Activated CD8-positive, alpha-beta T cell treated with anti-CD3 and anti-CD28 coated beads, Interleukin-2, amount 10 ng/mL, durations not matched to agents 7 days and 5 days (primary cell): ENCODE results near the gene BABAM2. TPM values are rescaled to one million over a fixed set of nuclear protein-coding genes. Genes with fewer than 3 reads are reported as not detected.
"Not testable (repeated sequence)": the region's sequence is repeated elsewhere in the genome, so short reads cannot be mapped to it uniquely, and the experiment has no call there.

ENCODE experiments used
- ATAC-seq: fragments of 150-1000 bp; cut with Tn5 transposase; one replicate; pipeline ENCODE4 v1.10.0; 2021; ENCODE audit warnings: moderate library complexity
- CTCF ChIA-PET: fragments of 350-600 bp; sonication (Branson Sonifier 250); formaldehyde crosslinking; loops from one replicate; lab custom pipeline; 2021; ENCODE audit warnings: antibody characterized with exemption; lab: Charles Lee
- POLR2A ChIA-PET: fragments of 350-600 bp; sonication (Branson Sonifier 250); formaldehyde crosslinking; loops from one replicate; lab custom pipeline; 2021; ENCODE audit warnings: antibody characterized with exemption; lab: Charles Lee
- DNase-seq: peaks from one replicate; pipeline ENCODE4 v3.0.0-alpha.2; 2020
- H3K27ac Mint-ChIP-seq: one replicate; pipeline ENCODE4 v1.8.0; 2021; ENCODE audit warnings: mild to moderate bottlenecking, mixed read lengths
- H3K27me3 Mint-ChIP-seq: one replicate; pipeline ENCODE4 v1.8.0; 2021; ENCODE audit warnings: low read depth, mixed read lengths
- H3K36me3 Mint-ChIP-seq: one replicate; pipeline ENCODE4 v1.8.0; 2021; ENCODE audit warnings: low read depth, mixed read lengths
- H3K4me1 Mint-ChIP-seq: one replicate; pipeline ENCODE4 v1.8.0; 2021; ENCODE audit warnings: low read depth, mixed read lengths
- H3K4me3 Mint-ChIP-seq: one replicate; pipeline ENCODE4 v1.8.0; 2021; ENCODE audit warnings: mild to moderate bottlenecking, mixed read lengths
- H3K9me3 Mint-ChIP-seq: one replicate; pipeline ENCODE4 v1.8.0; 2022; ENCODE audit warnings: mixed read lengths; ENCODE audit not compliant: insufficient read depth
- total RNA-seq, 2 experiments: library from RNA; stranded (reverse); gene quantifications; one replicate each; pipeline ENCODE4 v1.2.3, GENCODE V29; 2021

BABAM2 gene
- total RNA-seq, 2 experiments from 2014 or later: 47.0 to 49.0 TPM

DNA sequence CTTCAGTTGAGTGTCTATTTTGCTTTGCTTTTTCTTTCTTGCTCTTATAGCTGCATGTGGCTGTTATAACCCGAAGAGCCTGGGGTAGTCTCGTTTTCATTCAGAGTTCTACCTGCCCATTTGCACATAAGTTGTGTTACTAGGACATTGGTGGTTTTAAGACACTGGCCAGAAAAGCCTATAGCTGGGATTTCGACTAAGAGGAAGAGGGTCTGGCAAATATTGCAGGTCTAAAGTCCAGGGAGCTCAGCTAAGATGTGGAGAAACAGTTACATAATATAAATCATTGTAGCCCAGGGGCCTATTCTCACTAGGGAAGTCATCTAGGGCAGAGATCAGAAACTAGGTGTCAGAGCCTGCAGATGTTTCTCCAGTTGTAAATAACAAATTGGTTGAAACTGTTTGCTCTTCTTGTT is 120.8 kb downstream of the BABAM2 start:
- no peak for DNase-seq
- Mint-ChIP-seq H3K27ac (no peak overlapping the region), H3K4me3 (no peak overlapping the region), H3K4me1 (no peaks in the 10 kb centered on the region), H3K9me3 (peaks cover 5% of the 10 kb centered on the region), H3K36me3 (peaks cover 10% of the 10 kb centered on the region), H3K27me3 (no peaks in the 10 kb centered on the region)
- ATAC-seq: no peak
- POLR2A ChIA-PET: interaction anchor here (0.6 kb wide), 1 partner anchor 78 kb away, joined by 3 read pairs; no protein-coding TSS in a partner anchor
- CTCF ChIA-PET: interaction anchor here (0.7 to 0.9 kb wide), 2 partner anchors 10 to 34 kb away, joined by 3 to 4 read pairs; no protein-coding TSS in a partner anchor

GRCh38 chr2:28018474-28018873 is 127.9 kb downstream of the BABAM2 start:
- H3K36me3 Mint-ChIP-seq, H3K4me1 Mint-ChIP-seq, ATAC-seq, H3K27me3 Mint-ChIP-seq, H3K9me3 Mint-ChIP-seq, H3K4me3 Mint-ChIP-seq, H3K27ac Mint-ChIP-seq, DNase-seq, CTCF ChIA-PET, POLR2A ChIA-PET: not testable (repeated sequence)

- DNase-seq, H3K27me3 Mint-ChIP-seq: not testable (repeated sequence)
Observed at GRCh38 chr2:28019521-28019920, 129.0 kb downstream of the BABAM2 start.

DNA sequence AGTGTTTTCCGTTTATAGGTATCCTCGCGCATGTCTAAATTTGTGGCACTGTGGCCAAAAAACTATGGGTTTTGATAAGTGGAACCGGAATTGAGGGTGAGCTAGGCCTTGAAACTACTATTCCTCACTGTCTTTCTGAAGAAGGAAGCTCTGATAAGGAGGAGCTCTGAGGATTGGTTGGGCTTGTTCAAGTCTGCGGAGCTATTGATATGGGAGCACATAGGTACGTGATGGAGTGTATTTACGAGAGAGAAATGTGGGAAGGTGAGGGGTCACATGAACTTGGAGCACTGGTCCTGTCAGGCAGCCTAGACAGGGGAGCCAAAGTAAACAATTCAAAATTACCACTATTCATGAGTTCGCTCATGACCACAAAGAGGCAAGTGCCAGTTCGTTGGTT is 131.4 kb downstream of the BABAM2 start:
- no peak overlapping the region for H3K4me3 Mint-ChIP-seq
- H3K9me3 Mint-ChIP-seq: no peaks in the 10 kb centered on the region
- CTCF ChIA-PET: interaction anchor here (1.1 kb wide), 1 partner anchor 11 kb away, joined by 3 read pairs; no protein-coding TSS in a partner anchor
- no peaks in the 10 kb centered on the region for H3K4me1 Mint-ChIP-seq
- DNase-seq (no peak), ATAC-seq (no peak)
- POLR2A ChIA-PET: no interaction called here
- H3K27ac Mint-ChIP-seq: no peak overlapping the region
- peaks cover 13% of the 10 kb centered on the region for H3K36me3 Mint-ChIP-seq
- no peaks in the 10 kb centered on the region for H3K27me3 Mint-ChIP-seq

More at GRCh38 chr2:28019521-28019920, 129.0 kb downstream of the BABAM2 start:
- H3K36me3 Mint-ChIP-seq, H3K27ac Mint-ChIP-seq, H3K4me1 Mint-ChIP-seq, ATAC-seq, CTCF ChIA-PET, H3K9me3 Mint-ChIP-seq, POLR2A ChIA-PET, H3K4me3 Mint-ChIP-seq: not testable (repeated sequence)

DNA sequence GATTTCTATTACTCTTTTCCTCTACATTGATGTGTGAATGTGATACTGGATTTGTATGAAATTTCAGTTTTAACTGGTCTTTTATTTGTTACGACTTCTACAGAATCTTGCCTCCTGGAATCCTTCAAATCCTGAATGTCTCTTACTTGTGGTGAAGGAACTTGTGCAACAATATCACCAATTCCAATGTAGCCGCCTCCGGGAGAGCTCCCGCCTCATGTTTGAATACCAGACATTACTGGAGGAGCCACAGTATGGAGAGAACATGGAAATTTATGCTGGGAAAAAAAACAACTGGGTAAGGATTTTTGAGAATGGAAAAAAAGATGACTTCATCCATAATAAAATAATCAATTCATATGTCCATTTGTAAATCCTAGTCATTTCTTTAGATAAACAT is 134.6 kb downstream of the BABAM2 start:
- no peaks in the 10 kb centered on the region for H3K9me3 Mint-ChIP-seq
- CTCF ChIA-PET: no interaction called here
- ATAC-seq (no peak), DNase-seq (no peak)
- POLR2A ChIA-PET: no interaction called here
- no peaks in the 10 kb centered on the region for H3K27me3 Mint-ChIP-seq
- peaks cover 24% of the 10 kb centered on the region for H3K36me3 Mint-ChIP-seq
- H3K4me3 Mint-ChIP-seq: no peak overlapping the region
- no peak overlapping the region for H3K27ac Mint-ChIP-seq
- peaks cover 3% of the 10 kb centered on the region for H3K4me1 Mint-ChIP-seq

GRCh38 chr2:28026230-28026629 is 135.7 kb downstream of the BABAM2 start:
- H3K36me3 Mint-ChIP-seq: peaks cover 24% of the 10 kb centered on the region
- ATAC-seq, H3K4me3 Mint-ChIP-seq, POLR2A ChIA-PET, H3K9me3 Mint-ChIP-seq, H3K4me1 Mint-ChIP-seq, CTCF ChIA-PET, H3K27me3 Mint-ChIP-seq, DNase-seq, H3K27ac Mint-ChIP-seq: not testable (repeated sequence)

- Mint-ChIP-seq H3K27me3 (no peaks in the 10 kb centered on the region), H3K36me3 (peaks cover 26% of the 10 kb centered on the region), H3K4me1 (peaks cover 3% of the 10 kb centered on the region), H3K9me3 (no peaks in the 10 kb centered on the region), H3K4me3 (no peak overlapping the region), H3K27ac (no peak overlapping the region)
- ChIA-PET CTCF (no interaction called here), POLR2A (no interaction called here)
- ATAC-seq (no peak), DNase-seq (no peak)
Observed at GRCh38 chr2:28028025-28028424, 137.5 kb downstream of the BABAM2 start.

- no peak overlapping the region for H3K27ac Mint-ChIP-seq
- H3K9me3 Mint-ChIP-seq: no peaks in the 10 kb centered on the region
- ChIA-PET POLR2A (no interaction called here), CTCF (interaction anchor here (0.7 to 1.4 kb wide), 2 partner anchors 10 to 15 kb away, joined by 3 to 5 read pairs; no protein-coding TSS in a partner anchor)
- H3K36me3 Mint-ChIP-seq: peaks cover 21% of the 10 kb centered on the region
- no peaks in the 10 kb centered on the region for H3K27me3 Mint-ChIP-seq
- no peak overlapping the region for H3K4me3 Mint-ChIP-seq
- DNase-seq (no peak), ATAC-seq (no peak)
- H3K4me1 Mint-ChIP-seq: peaks cover 3% of the 10 kb centered on the region
Observed at GRCh38 chr2:28030600-28030999, 140.1 kb downstream of the BABAM2 start.

DNA sequence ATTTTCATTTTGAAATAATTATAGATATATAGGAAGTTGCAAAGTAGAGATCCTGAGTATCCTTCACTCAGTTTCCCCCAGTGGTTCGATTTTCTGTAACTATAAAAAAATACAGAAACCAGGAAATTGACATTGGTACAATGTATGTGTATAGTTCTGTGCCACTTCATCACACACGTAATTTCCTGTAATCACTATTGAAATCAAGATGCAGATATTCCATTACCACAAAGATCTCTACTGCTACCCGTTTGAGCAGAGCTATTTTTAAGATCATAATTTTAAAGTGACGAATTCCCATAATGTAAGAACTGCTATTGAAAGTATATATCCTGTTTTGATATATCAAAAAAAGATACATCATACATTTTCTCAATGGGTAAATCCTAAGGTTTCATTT is 142.3 kb downstream of the BABAM2 start:
- no peak overlapping the region for H3K4me3 Mint-ChIP-seq
- ATAC-seq (no peak), DNase-seq (no peak)
- CTCF ChIA-PET: no interaction called here
- H3K27me3 Mint-ChIP-seq: no peaks in the 10 kb centered on the region
- peaks cover 5% of the 10 kb centered on the region for H3K36me3 Mint-ChIP-seq
- H3K27ac Mint-ChIP-seq: no peak overlapping the region
- no peaks in the 10 kb centered on the region for H3K4me1 Mint-ChIP-seq
- POLR2A ChIA-PET: no interaction called here
- H3K9me3 Mint-ChIP-seq: no peaks in the 10 kb centered on the region

- peaks cover 4% of the 10 kb centered on the region for H3K4me1 Mint-ChIP-seq
- peaks cover 5% of the 10 kb centered on the region for H3K36me3 Mint-ChIP-seq
- ATAC-seq (no peak), DNase-seq (no peak)
- POLR2A ChIA-PET: no interaction called here
- H3K27ac Mint-ChIP-seq: no peak overlapping the region
- no peaks in the 10 kb centered on the region for H3K9me3 Mint-ChIP-seq
- H3K4me3 Mint-ChIP-seq: no peak overlapping the region
- H3K27me3 Mint-ChIP-seq: no peaks in the 10 kb centered on the region
- CTCF ChIA-PET: no interaction called here
Observed at GRCh38 chr2:28034696-28035095, 144.2 kb downstream of the BABAM2 start.

GRCh38 chr2:28035163-28035690 is 144.7 kb downstream of the BABAM2 start:
- peaks cover 5% of the 10 kb centered on the region for H3K36me3 Mint-ChIP-seq
- peaks cover 6% of the 10 kb centered on the region for H3K4me1 Mint-ChIP-seq
- DNase-seq (no peak), ATAC-seq (no peak)
- no peaks in the 10 kb centered on the region for H3K9me3 Mint-ChIP-seq
- no peak overlapping the region for H3K27ac Mint-ChIP-seq
- CTCF ChIA-PET: no interaction called here
- no peak overlapping the region for H3K4me3 Mint-ChIP-seq
- H3K27me3 Mint-ChIP-seq: no peaks in the 10 kb centered on the region
- POLR2A ChIA-PET: no interaction called here

DNA sequence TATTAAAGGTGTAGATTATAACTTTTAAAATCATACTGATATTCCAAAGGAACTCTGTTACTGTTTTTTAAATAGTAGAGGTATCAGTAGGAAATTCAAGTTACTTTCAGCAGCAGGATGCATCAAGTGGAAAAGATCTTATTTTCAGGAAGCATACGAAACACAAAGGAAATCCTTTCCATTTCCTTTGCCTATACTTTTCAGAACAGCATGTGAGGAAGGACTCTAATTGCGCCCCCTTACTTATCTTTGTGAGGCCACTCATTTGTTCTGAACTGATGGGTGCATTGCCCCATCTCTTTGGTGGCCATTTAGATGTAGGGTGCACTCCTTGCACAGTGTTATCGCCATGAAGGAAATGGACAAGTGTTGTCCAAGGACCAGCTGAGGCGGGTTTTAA is 145.3 kb downstream of the BABAM2 start:
- Mint-ChIP-seq H3K4me3 (no peak overlapping the region), H3K36me3 (peaks cover 5% of the 10 kb centered on the region), H3K27me3 (no peaks in the 10 kb centered on the region), H3K4me1 (peaks cover 6% of the 10 kb centered on the region), H3K9me3 (no peaks in the 10 kb centered on the region), H3K27ac (no peak overlapping the region)
- DNase-seq (no peak), ATAC-seq (no peak)
- POLR2A ChIA-PET: interaction anchor here (0.7 kb wide), 1 partner anchor 360 kb away, joined by 3 read pairs; no protein-coding TSS in a partner anchor
- CTCF ChIA-PET: no interaction called here
